22Rv1 (cell line): ENCODE measurements around the gene ANKRD33B.

Source experiments
- ZFX ChIP-seq: fragments of 450-650 bp; IDR thresholded peaks from 2 replicates; pipeline ENCODE4 v1.6.1; 2017; ENCODE audit warnings: antibody characterized with exemption, borderline replicate concordance
- TF ChIP-seq, protein P1 (sequence below): fragments of 450-650 bp; IDR thresholded peaks from 2 replicates; pipeline ENCODE4 v1.5.1; 2017; ENCODE audit warnings: mild to moderate bottlenecking

DNA sequence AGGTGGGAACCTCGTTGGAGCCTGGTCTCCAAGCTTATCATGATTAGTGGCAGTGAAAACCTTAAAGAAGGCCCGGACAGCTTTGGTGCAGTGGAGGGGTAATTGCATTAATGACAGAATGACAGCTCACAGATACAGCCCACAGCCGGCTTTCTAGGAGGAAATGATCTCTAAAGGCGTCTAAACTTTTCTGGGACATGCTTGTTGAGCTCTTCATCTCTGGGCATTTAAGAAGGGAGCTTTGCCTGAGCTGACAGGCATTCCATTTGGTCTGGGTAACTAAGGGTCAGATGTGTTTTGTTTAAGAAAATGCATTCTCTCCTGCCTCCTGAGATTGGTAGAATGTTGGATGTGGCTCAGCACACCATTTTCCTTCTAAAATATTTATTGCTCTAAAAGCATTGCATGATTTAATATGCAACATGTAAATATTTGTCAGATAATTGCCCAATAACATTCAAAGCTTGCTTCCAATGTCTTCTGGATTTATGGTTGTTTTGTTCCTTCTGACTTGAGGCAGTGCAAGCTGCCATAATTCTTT, 4.0 kb downstream of the ANKRD33B start:
- TF ChIP-seq, protein P1, sequence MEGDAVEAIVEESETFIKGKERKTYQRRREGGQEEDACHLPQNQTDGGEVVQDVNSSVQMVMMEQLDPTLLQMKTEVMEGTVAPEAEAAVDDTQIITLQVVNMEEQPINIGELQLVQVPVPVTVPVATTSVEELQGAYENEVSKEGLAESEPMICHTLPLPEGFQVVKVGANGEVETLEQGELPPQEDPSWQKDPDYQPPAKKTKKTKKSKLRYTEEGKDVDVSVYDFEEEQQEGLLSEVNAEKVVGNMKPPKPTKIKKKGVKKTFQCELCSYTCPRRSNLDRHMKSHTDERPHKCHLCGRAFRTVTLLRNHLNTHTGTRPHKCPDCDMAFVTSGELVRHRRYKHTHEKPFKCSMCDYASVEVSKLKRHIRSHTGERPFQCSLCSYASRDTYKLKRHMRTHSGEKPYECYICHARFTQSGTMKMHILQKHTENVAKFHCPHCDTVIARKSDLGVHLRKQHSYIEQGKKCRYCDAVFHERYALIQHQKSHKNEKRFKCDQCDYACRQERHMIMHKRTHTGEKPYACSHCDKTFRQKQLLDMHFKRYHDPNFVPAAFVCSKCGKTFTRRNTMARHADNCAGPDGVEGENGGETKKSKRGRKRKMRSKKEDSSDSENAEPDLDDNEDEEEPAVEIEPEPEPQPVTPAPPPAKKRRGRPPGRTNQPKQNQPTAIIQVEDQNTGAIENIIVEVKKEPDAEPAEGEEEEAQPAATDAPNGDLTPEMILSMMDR: no peak
- TF ChIP-seq ZFX: no peak
